WTC11 (cell line): Measurements from ENCODE around the gene YIF1B. TPM values are rescaled to one million over a fixed set of nuclear protein-coding genes. Genes with fewer than 3 reads are reported as not detected.

ENCODE experiments used
- ATAC-seq: fragments of 200-7000 bp; cut with Tn5 transposase; 2 replicates; pipeline ENCODE4 v1.10.0; 2021; ENCODE audit warnings: mild to moderate bottlenecking, moderate library complexity
- CTCF ChIA-PET: fragments of 300-600 bp; sonication (Branson Sonifier 250); formaldehyde crosslinking; loops from one replicate; lab custom pipeline; 2021; ENCODE audit warnings: antibody characterized with exemption; lab: Charles Lee
- POLR2A ChIA-PET: fragments of 350-600 bp; sonication (Branson Sonifier 250); formaldehyde crosslinking; loops from one replicate; lab custom pipeline; 2021; ENCODE audit warnings: antibody characterized with exemption; lab: Charles Lee
- DNase-seq: peaks from one replicate; pipeline ENCODE4 v3.0.0; 2021; ENCODE audit warnings: low spot score
- H3K27ac Mint-ChIP-seq: 2 replicates; pipeline ENCODE4 v1.8.0; 2021; ENCODE audit warnings: mixed read lengths
- H3K27me3 Mint-ChIP-seq: 2 replicates; pipeline ENCODE4 v1.8.0; 2021; ENCODE audit warnings: low read depth, mild to moderate bottlenecking, moderate library complexity, mixed read lengths
- H3K36me3 Mint-ChIP-seq: 2 replicates; pipeline ENCODE4 v1.8.0; 2021; ENCODE audit warnings: mixed read lengths
- H3K4me1 Mint-ChIP-seq: 2 replicates; pipeline ENCODE4 v1.8.0; 2022; ENCODE audit warnings: mixed read lengths
- H3K4me3 Mint-ChIP-seq: 2 replicates; pipeline ENCODE4 v1.8.0; 2021; ENCODE audit warnings: mild to moderate bottlenecking, moderate library complexity, mixed read lengths
- H3K9me3 Mint-ChIP-seq: 2 replicates; pipeline ENCODE4 v1.8.0; 2021; ENCODE audit warnings: mixed read lengths
- AR ChIP-seq: fragments of 250-450 bp; sonication (Bioruptor Pico); IDR thresholded peaks from 2 replicates; pipeline ENCODE4 v1.9.0; 2021; ENCODE audit warnings: mild to moderate bottlenecking
- CTCF ChIP-seq: fragments of 200-600 bp; IDR thresholded peaks from 2 replicates; pipeline ENCODE4 v1.8.0; 2022; ENCODE audit warnings: antibody characterized with exemption
- GABPB1 ChIP-seq: sonication (generic); formaldehyde crosslinking; IDR thresholded peaks from 2 replicates; pipeline ENCODE4 v1.8.1; 2023; ENCODE audit warnings: mild to moderate bottlenecking, missing genetic modification reagents
- MYBL2 ChIP-seq: sonication (generic); formaldehyde crosslinking; IDR thresholded peaks from 2 replicates; pipeline ENCODE4 v1.8.1; 2023; ENCODE audit warnings: mild to moderate bottlenecking, moderate library complexity, missing genetic modification reagents
- NFYB ChIP-seq: sonication (generic); formaldehyde crosslinking; conservative IDR thresholded peaks from 2 replicates; pipeline ENCODE4 v1.8.0; 2022; ENCODE audit warnings: low read depth, missing genetic modification reagents
- NR2C2 ChIP-seq: sonication (generic); formaldehyde crosslinking; IDR thresholded peaks from 2 replicates; pipeline ENCODE4 v1.8.0; 2022; ENCODE audit warnings: mild to moderate bottlenecking, missing genetic modification reagents
- PRDM15 ChIP-seq: sonication (generic); formaldehyde crosslinking; IDR thresholded peaks from 2 replicates; pipeline ENCODE4 v1.8.0; 2022; ENCODE audit warnings: missing genetic modification reagents
- PRRX2 ChIP-seq: fragments of 250-450 bp; sonication (Bioruptor Pico); IDR thresholded peaks from 2 replicates; pipeline ENCODE4 v1.8.0; 2021; ENCODE audit warnings: mild to moderate bottlenecking
- SP1 ChIP-seq: sonication (generic); formaldehyde crosslinking; conservative IDR thresholded peaks from 2 replicates; pipeline ENCODE4 v1.8.1; 2022; ENCODE audit warnings: missing genetic modification reagents
- TP53 ChIP-seq: sonication (generic); formaldehyde crosslinking; IDR thresholded peaks from 2 replicates; pipeline ENCODE4 v1.8.1; 2023; ENCODE audit warnings: mild to moderate bottlenecking, missing genetic modification reagents
- ZNF219 ChIP-seq: sonication (generic); formaldehyde crosslinking; IDR thresholded peaks from 2 replicates; pipeline ENCODE4 v1.8.0; 2023; ENCODE audit warnings: missing genetic modification reagents, mild to moderate bottlenecking, borderline replicate concordance
- ZNF317 ChIP-seq: sonication (generic); formaldehyde crosslinking; IDR thresholded peaks from 2 replicates; pipeline ENCODE4 v1.8.1; 2023; ENCODE audit warnings: low read depth, mild to moderate bottlenecking, moderate library complexity, missing genetic modification reagents, borderline replicate concordance
- ZNF396 ChIP-seq: fragments of 250-450 bp; sonication (Bioruptor Pico); IDR thresholded peaks from 2 replicates; pipeline ENCODE4 v1.8.0; 2021; ENCODE audit warnings: mild to moderate bottlenecking, moderate library complexity, borderline replicate concordance
- ZNF416 ChIP-seq: fragments of 250-450 bp; sonication (Bioruptor Pico); IDR thresholded peaks from 2 replicates; pipeline ENCODE4 v1.9.0; 2021; ENCODE audit warnings: mild to moderate bottlenecking, inconsistent platforms
- ZNF512 ChIP-seq: sonication (generic); formaldehyde crosslinking; IDR thresholded peaks from 2 replicates; pipeline ENCODE4 v1.8.1; 2022; ENCODE audit warnings: missing genetic modification reagents, borderline replicate concordance
- total RNA-seq: library from RNA; stranded (reverse); gene quantifications from 3 replicates; pipeline ENCODE4 v1.2.3, GENCODE V29; 2021
- TF ChIP-seq, protein P1 (sequence below): sonication (generic); formaldehyde crosslinking; IDR thresholded peaks from 2 replicates; pipeline ENCODE4 v1.8.1; 2022; ENCODE audit warnings: mild to moderate bottlenecking, moderate library complexity, missing genetic modification reagents
- TF ChIP-seq, protein P2 (sequence below): sonication (generic); formaldehyde crosslinking; IDR thresholded peaks from 2 replicates; pipeline ENCODE4 v1.8.1; 2022; ENCODE audit warnings: mild to moderate bottlenecking, missing genetic modification reagents, moderate library complexity, borderline replicate concordance
- TF ChIP-seq, protein P3 (sequence below): sonication (generic); formaldehyde crosslinking; IDR thresholded peaks from 2 replicates; pipeline ENCODE4 v1.8.0; 2022; ENCODE audit warnings: mild to moderate bottlenecking, missing genetic modification reagents
- TF ChIP-seq, protein P4 (sequence below): sonication (generic); formaldehyde crosslinking; IDR thresholded peaks from 2 replicates; pipeline ENCODE4 v1.8.0; 2022; ENCODE audit warnings: mild to moderate bottlenecking, missing genetic modification reagents

The YIF1B gene
- total RNA-seq, 1 experiment from 2014 or later: 83.3 TPM

DNA sequence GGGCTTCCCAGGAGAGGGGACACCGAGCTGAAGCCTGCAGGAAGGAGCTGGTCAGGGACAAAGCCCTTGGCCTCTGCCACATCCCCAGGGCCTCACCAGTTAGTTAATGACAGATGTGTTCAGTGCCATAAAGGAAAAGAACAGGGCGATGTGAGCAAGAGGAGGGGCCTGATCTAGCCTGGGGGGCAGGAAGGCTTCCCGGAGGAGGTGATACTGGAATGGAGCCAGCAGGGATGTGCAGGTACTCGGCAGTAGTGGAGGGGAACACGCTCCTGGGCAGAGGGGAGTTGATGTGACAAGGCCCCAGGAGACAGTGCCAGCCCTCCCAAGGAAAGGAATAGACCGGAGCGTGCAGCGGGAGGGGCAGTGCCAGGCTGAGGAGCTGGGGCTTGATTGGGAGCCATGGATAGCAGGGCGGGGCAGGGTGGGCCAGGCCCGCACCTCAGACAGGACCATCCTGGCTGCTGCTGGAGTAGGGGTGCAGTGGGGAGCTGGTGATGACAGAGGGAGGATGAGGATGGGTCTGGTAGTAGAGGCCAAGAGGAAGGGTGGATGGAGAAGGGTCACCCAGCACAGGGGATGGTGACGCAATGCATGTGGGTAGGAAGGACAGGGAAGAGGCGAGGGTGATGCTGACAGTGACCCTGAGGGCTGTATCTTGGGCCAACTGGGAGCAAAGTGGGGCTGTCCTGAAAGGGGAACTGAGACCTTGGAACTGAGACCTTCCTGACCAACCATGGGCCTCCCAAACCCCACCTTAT lies 7.6 kb downstream of the YIF1B start (continued):
- TF ChIP-seq, protein P1, sequence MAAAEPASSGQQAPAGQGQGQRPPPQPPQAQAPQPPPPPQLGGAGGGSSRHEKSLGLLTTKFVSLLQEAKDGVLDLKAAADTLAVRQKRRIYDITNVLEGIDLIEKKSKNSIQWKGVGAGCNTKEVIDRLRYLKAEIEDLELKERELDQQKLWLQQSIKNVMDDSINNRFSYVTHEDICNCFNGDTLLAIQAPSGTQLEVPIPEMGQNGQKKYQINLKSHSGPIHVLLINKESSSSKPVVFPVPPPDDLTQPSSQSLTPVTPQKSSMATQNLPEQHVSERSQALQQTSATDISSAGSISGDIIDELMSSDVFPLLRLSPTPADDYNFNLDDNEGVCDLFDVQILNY (CRISPR knock-in tag): no peak
- TF ChIP-seq ZNF317: no peak
- no peak for TF ChIP-seq NR2C2 (CRISPR knock-in tag)

GRCh38 chr19:38307597-38307996 lies 8.2 kb downstream of the YIF1B start:
- ChIA-PET CTCF (no interaction called here), POLR2A (no interaction called here)
- TF ChIP-seq ZNF396 (CRISPR knock-in tag): no peak
- no peak for TF ChIP-seq NFYB (CRISPR knock-in tag)
- TF ChIP-seq, protein P2, sequence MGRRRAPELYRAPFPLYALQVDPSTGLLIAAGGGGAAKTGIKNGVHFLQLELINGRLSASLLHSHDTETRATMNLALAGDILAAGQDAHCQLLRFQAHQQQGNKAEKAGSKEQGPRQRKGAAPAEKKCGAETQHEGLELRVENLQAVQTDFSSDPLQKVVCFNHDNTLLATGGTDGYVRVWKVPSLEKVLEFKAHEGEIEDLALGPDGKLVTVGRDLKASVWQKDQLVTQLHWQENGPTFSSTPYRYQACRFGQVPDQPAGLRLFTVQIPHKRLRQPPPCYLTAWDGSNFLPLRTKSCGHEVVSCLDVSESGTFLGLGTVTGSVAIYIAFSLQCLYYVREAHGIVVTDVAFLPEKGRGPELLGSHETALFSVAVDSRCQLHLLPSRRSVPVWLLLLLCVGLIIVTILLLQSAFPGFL (CRISPR knock-in tag): no peak
- TF ChIP-seq, protein P3, sequence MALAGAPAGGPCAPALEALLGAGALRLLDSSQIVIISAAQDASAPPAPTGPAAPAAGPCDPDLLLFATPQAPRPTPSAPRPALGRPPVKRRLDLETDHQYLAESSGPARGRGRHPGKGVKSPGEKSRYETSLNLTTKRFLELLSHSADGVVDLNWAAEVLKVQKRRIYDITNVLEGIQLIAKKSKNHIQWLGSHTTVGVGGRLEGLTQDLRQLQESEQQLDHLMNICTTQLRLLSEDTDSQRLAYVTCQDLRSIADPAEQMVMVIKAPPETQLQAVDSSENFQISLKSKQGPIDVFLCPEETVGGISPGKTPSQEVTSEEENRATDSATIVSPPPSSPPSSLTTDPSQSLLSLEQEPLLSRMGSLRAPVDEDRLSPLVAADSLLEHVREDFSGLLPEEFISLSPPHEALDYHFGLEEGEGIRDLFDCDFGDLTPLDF: no peak
- TF ChIP-seq ZNF219 (CRISPR knock-in tag): no peak
- no peak for TF ChIP-seq GABPB1 (CRISPR knock-in tag)
- no peak for TF ChIP-seq TP53 (CRISPR knock-in tag)
- TF ChIP-seq PRDM15 (CRISPR knock-in tag): no peak

GRCh38 chr19:38307076-38307475 lies 8.7 kb downstream of the YIF1B start:
- H3K27ac Mint-ChIP-seq: no peak overlapping the region
- H3K36me3 Mint-ChIP-seq: no peaks in the 10 kb centered on the region
- ChIA-PET POLR2A (no interaction called here), CTCF (no interaction called here)
- H3K9me3 Mint-ChIP-seq: no peaks in the 10 kb centered on the region
- ATAC-seq: no peak
- DNase-seq: no peak
- H3K4me3 Mint-ChIP-seq: no peak overlapping the region
- peaks cover 4% of the 10 kb centered on the region for H3K27me3 Mint-ChIP-seq
- H3K4me1 Mint-ChIP-seq: peaks cover 11% of the 10 kb centered on the region
- no peak for TF ChIP-seq ZNF512 (CRISPR knock-in tag)
- TF ChIP-seq, protein P4, sequence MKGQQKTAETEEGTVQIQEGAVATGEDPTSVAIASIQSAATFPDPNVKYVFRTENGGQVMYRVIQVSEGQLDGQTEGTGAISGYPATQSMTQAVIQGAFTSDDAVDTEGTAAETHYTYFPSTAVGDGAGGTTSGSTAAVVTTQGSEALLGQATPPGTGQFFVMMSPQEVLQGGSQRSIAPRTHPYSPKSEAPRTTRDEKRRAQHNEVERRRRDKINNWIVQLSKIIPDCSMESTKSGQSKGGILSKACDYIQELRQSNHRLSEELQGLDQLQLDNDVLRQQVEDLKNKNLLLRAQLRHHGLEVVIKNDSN: no peak
- no peak for TF ChIP-seq ZNF317
- TF ChIP-seq MYBL2 (CRISPR knock-in tag): no peak
- TF ChIP-seq SP1 (CRISPR knock-in tag): no peak
- TF ChIP-seq ZNF416 (CRISPR knock-in tag): no peak
- no peak for TF ChIP-seq PRRX2 (CRISPR knock-in tag)
- TF ChIP-seq AR: no peak
- TF ChIP-seq CTCF: no peak

More at GRCh38 chr19:38307597-38307996, 8.2 kb downstream of the YIF1B start:
- Mint-ChIP-seq H3K27ac (no peak overlapping the region), H3K4me3 (no peak overlapping the region), H3K9me3 (no peaks in the 10 kb centered on the region), H3K27me3 (peaks cover 4% of the 10 kb centered on the region; the same call in 1 of the 2 replicates), H3K36me3 (no peaks in the 10 kb centered on the region), H3K4me1 (peaks cover 11% of the 10 kb centered on the region)
- ATAC-seq (no peak), DNase-seq (no peak)
